HCT116 (cell line): Measurements from ENCODE around the gene PAPOLG. TPM values are rescaled to one million over a fixed set of nuclear protein-coding genes. Genes with fewer than 3 reads are reported as not detected.

Experiments
- ATAC-seq: fragments of 200-7000 bp; cut with Tn5 transposase; 2 replicates; pipeline ENCODE4 v1.9.1; 2020; ENCODE audit warnings: mild to moderate bottlenecking, moderate library complexity
- BruUV-seq: library from RNA; stranded (reverse); fragments of 400-500 nt; replicated peaks from 2 replicates; lab custom pipeline; 2021; lab: Mats Ljungman, UMichigan
- CTCF ChIA-PET: fragments of 300-600 bp; sonication (Branson Sonifier 250); formaldehyde crosslinking; loops from one replicate; lab custom pipeline; 2021; ENCODE audit warnings: antibody characterized with exemption; lab: Charles Lee
- POLR2A ChIA-PET: fragments of 300-600, 350-600 bp; sonication (Branson Sonifier 250); formaldehyde crosslinking; loops from one replicate; lab custom pipeline; 2021; ENCODE audit warnings: antibody characterized with exemption; lab: Charles Lee
- RAD21 ChIA-PET, 2 experiments: fragments of 300-600 bp; sonication (Branson Sonifier 250); formaldehyde crosslinking; loops; one replicate each; lab custom pipeline; 2023; ENCODE audit warnings: low total read pairs in 2 of 2; ENCODE audit not compliant: uncharacterized antibody in 2 of 2, unreplicated experiment in 2 of 2, low non-redundant PET in 1 of 2; lab: Charles Lee
- DNase-seq: peaks from one replicate; pipeline ENCODE4 v3.0.0-alpha.2; 2010; ENCODE audit warnings: low read depth, low spot score
- H2AFZ ChIP-seq: fragments of 200-600 bp; shearing (Covaris generic), sonication (generic); 2 replicates; pipeline ENCODE4 v1.6.1; 2017; ENCODE audit warnings: low read depth, mixed run types, mixed read lengths, antibody characterized with exemption, low read length; ENCODE audit not compliant: poor library complexity, severe bottlenecking
- H3K27ac ChIP-seq: 2 replicates; pipeline ENCODE4 v1.5.1; 2012; ENCODE audit warnings: low read depth, low read length
- H3K27me3 ChIP-seq: fragments of 200-600 bp; sonication (generic); 2 replicates; pipeline ENCODE4 v1.6.1; 2016; ENCODE audit warnings: mixed run types, low read length, mixed read lengths; ENCODE audit not compliant: insufficient read depth
- H3K36me3 ChIP-seq, 2 experiments: fragments of 200-500 bp in 1 of 2; fragments of 200-600 bp in 1 of 2; sonication (Bioruptor generic) in 1 of 2; sonication (generic) in 1 of 2; 2 replicates each; pipeline versions ENCODE4 v1.5.1 to v1.6.1; 2014 to 2016; ENCODE audit warnings: low read length in 2 of 2, inconsistent platforms in 1 of 2, mixed read lengths in 1 of 2, mixed run types in 1 of 2; ENCODE audit not compliant: insufficient read depth in 2 of 2, control insufficient read depth in 1 of 2
- H3K4me1 ChIP-seq, 2 experiments: fragments of 200-600 bp in 1 of 2; sonication (generic) in 1 of 2; 2 replicates each; pipeline versions ENCODE4 v1.5.1 to v1.6.1; 2012 to 2017; ENCODE audit warnings: low read length in 2 of 2, inconsistent platforms in 1 of 2, mild to moderate bottlenecking in 1 of 2, mixed read lengths in 1 of 2, mixed run types in 1 of 2, moderate library complexity in 1 of 2; ENCODE audit not compliant: insufficient read depth in 2 of 2, control insufficient read depth in 1 of 2
- H3K4me2 ChIP-seq: fragments of 200-600 bp; sonication (generic); 2 replicates; pipeline ENCODE4 v1.6.1; 2017; ENCODE audit warnings: mixed run types, low read length, mixed read lengths
- H3K4me3 ChIP-seq, 2 experiments: fragments of 200-600 bp in 1 of 2; sonication (generic) in 1 of 2; replicated peaks in 1 of 2; 2 replicates each; pipeline ENCODE4 v1.5.1; 2011 to 2016; ENCODE audit warnings: low read length in 2 of 2, control low read depth in 1 of 2, low read depth in 1 of 2, mild to moderate bottlenecking in 1 of 2, mixed read lengths in 1 of 2, mixed run types in 1 of 2
- H3K79me2 ChIP-seq: fragments of 200-600 bp; sonication (generic); 2 replicates; pipeline ENCODE4 v1.6.1; 2017; ENCODE audit warnings: mild to moderate bottlenecking, mixed run types, low read length, moderate library complexity, mixed read lengths; ENCODE audit not compliant: insufficient read depth
- H3K9ac ChIP-seq: fragments of 200-600 bp; sonication (generic); 2 replicates; pipeline ENCODE4 v1.6.1; 2016; ENCODE audit warnings: low read length, mixed read lengths
- H3K9me2 ChIP-seq: fragments of 200-600 bp; sonication (generic), shearing (Covaris generic); 2 replicates; pipeline ENCODE4 v1.6.1; 2017; ENCODE audit warnings: mixed run types, mild to moderate bottlenecking, moderate library complexity; ENCODE audit not compliant: insufficient read depth
- H3K9me3 ChIP-seq, 2 experiments: fragments of 200-500 bp in 1 of 2; fragments of 200-600 bp in 1 of 2; sonication (Bioruptor generic) in 1 of 2; sonication (generic) in 1 of 2; 2 replicates each; pipeline ENCODE4 v1.6.1; 2014 to 2017; ENCODE audit warnings: low read length in 2 of 2, mixed read lengths in 2 of 2, inconsistent platforms in 1 of 2, low read depth in 1 of 2, mild to moderate bottlenecking in 1 of 2, mixed run types in 1 of 2, moderate library complexity in 1 of 2; ENCODE audit not compliant: control insufficient read depth in 1 of 2, insufficient read depth in 1 of 2
- H4K20me1 ChIP-seq: fragments of 200-600 bp; sonication (generic), shearing (Covaris generic); 2 replicates; pipeline ENCODE4 v1.6.1; 2017; ENCODE audit warnings: mixed run types, mild to moderate bottlenecking, moderate library complexity; ENCODE audit not compliant: insufficient read depth
- CBX3 ChIP-seq: IDR thresholded peaks from 2 replicates; pipeline ENCODE4 v1.6.1; 2012; ENCODE audit warnings: low read depth
- EGR1 ChIP-seq: IDR thresholded peaks from 2 replicates; pipeline ENCODE4 v1.6.1; 2012; ENCODE audit warnings: low read depth
- EZH2phosphoT487 ChIP-seq: fragments of 200-600 bp; IDR thresholded peaks from 2 replicates; pipeline ENCODE4 v1.6.1; 2018; ENCODE audit warnings: antibody characterized with exemption, borderline replicate concordance
- FOSL1 ChIP-seq: IDR thresholded peaks from 2 replicates; pipeline ENCODE4 v1.6.1; 2012; ENCODE audit warnings: low read depth
- JUND ChIP-seq: IDR thresholded peaks from 2 replicates; pipeline ENCODE4 v1.6.1; 2012
- POLR2A ChIP-seq: IDR thresholded peaks from 2 replicates; pipeline ENCODE4 v1.7.0; 2011; ENCODE audit warnings: borderline replicate concordance; ENCODE audit not compliant: insufficient read depth, insufficient read length; ENCODE audit errors: extremely low read depth
- POLR2AphosphoS5 ChIP-seq: IDR thresholded peaks from 2 replicates; pipeline ENCODE4 v1.6.1; 2011; ENCODE audit warnings: mild to moderate bottlenecking, low read depth, low read length, moderate library complexity
- RAD21 ChIP-seq: IDR thresholded peaks from 2 replicates; pipeline ENCODE4 v1.6.1; 2012; ENCODE audit warnings: low read depth, mild to moderate bottlenecking
- SIN3A ChIP-seq: IDR thresholded peaks from 2 replicates; pipeline ENCODE4 v1.6.1; 2012; ENCODE audit warnings: low read depth
- SRF ChIP-seq: IDR thresholded peaks from 2 replicates; pipeline ENCODE4 v1.6.1; 2012; ENCODE audit warnings: low read depth
- TCF7L2 ChIP-seq: IDR thresholded peaks from 2 replicates; pipeline ENCODE4 v1.7.0; 2011; ENCODE audit warnings: borderline replicate concordance, inconsistent platforms; ENCODE audit not compliant: insufficient read depth, insufficient read length; ENCODE audit errors: extremely low read depth
- YY1 ChIP-seq: IDR thresholded peaks from 2 replicates; pipeline ENCODE4 v1.6.1; 2011; ENCODE audit warnings: low read length, low read depth, moderate library complexity, mild to moderate bottlenecking; ENCODE audit not compliant: insufficient replicate concordance; ENCODE audit errors: extremely low read depth
- ZNF274 ChIP-seq: fragments of 200-500 bp; sonication (Bioruptor generic); IDR thresholded peaks from 2 replicates; pipeline ENCODE4 v1.6.1; 2014; ENCODE audit warnings: mild to moderate bottlenecking, low read depth, low read length, inconsistent platforms
- intact Hi-C: fragments of 100-400 bp; cut with micrococcal nuclease; formaldehyde crosslinking; loops from 2 replicates; pipeline ENCODE4 v1.10.0; 2022
- total RNA-seq: library from RNA; stranded (reverse); gene quantifications from one replicate; pipeline ENCODE4 v1.2.1, GENCODE V29; 2021; ENCODE audit not compliant: unreplicated experiment
- TF ChIP-seq, protein P1 (sequence below): IDR thresholded peaks from 2 replicates; pipeline ENCODE4 v1.6.1; 2011; ENCODE audit warnings: mild to moderate bottlenecking, low read length, moderate library complexity; ENCODE audit not compliant: insufficient replicate concordance; ENCODE audit errors: extremely low read depth
- TF ChIP-seq, protein P2 (sequence below): IDR thresholded peaks from 2 replicates; pipeline ENCODE4 v1.6.1; 2012

PAPOLG gene
- total RNA-seq, 1 experiment from 2014 or later: 13.2 TPM

DNA sequence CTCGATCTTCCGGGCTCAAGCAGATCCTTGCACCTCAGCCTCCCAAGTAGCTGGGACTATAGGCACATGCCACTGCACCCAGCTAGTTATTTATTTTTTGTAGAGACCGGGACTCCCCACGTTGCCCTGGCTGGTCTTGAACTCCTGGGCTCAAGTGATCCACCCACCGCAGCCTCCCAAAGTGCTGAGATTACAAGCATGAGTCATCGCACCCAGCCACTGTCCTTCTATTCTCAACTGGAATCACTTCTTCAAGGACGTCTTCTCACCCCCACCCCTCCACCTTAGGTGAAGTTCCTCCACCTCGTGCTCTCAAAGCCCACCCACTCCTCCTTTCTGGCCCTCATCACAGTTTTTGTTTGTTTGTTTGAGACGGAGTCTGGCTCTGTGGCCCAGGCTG is 71.3 kb downstream of the PAPOLG start:
- ChIA-PET RAD21 (no interaction called here), CTCF (no interaction called here), POLR2A (no interaction called here)
- Histone ChIP-seq H3K27ac (no peak overlapping the region), H3K27me3 (no peaks in the 10 kb centered on the region), H3K9me3 (no peaks in the 10 kb centered on the region), H3K4me2 (no peak overlapping the region), H3K4me3 (no peak overlapping the region), H3K79me2 (no peaks in the 10 kb centered on the region), H4K20me1 (no peaks in the 10 kb centered on the region), H3K9me2 (no peaks in the 10 kb centered on the region), H3K9ac (no peak overlapping the region), H2AFZ (no peak overlapping the region), H3K36me3 (no peaks in the 10 kb centered on the region), H3K4me1 (no peaks in the 10 kb centered on the region)
- ATAC-seq: no peak
- no TSS peak for BruUV-seq
- intact Hi-C loops: no loop called here
- no peak for TF ChIP-seq JUND
- no peak for TF ChIP-seq EGR1
- TF ChIP-seq EZH2phosphoT487: no peak
- no peak for TF ChIP-seq POLR2AphosphoS5
- TF ChIP-seq POLR2A: no peak
- TF ChIP-seq TCF7L2: no peak
- TF ChIP-seq, protein P1, sequence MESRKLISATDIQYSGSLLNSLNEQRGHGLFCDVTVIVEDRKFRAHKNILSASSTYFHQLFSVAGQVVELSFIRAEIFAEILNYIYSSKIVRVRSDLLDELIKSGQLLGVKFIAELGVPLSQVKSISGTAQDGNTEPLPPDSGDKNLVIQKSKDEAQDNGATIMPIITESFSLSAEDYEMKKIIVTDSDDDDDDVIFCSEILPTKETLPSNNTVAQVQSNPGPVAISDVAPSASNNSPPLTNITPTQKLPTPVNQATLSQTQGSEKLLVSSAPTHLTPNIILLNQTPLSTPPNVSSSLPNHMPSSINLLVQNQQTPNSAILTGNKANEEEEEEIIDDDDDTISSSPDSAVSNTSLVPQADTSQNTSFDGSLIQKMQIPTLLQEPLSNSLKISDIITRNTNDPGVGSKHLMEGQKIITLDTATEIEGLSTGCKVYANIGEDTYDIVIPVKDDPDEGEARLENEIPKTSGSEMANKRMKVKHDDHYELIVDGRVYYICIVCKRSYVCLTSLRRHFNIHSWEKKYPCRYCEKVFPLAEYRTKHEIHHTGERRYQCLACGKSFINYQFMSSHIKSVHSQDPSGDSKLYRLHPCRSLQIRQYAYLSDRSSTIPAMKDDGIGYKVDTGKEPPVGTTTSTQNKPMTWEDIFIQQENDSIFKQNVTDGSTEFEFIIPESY: no peak
- DNase-seq: no peak

DNA sequence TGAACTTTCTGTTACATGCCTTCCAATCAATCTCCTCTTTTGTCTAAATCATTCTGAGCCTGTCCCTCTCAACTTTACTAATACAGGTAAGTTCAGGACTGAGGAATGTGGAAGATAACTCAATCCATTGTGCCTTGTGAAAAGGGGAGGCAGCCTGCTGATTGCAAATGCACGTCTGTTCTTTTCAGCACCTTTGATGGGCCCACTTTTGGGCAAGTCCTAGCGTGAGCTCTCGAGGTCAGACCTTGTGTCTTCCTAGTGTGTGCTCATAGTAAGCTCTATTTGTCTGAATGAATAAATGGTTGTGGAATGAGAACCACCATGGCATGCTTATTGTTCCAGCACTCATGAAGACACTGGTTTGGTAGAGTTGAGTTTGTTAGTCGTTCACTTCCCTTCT is 74.9 kb downstream of the PAPOLG start:
- ATAC-seq: no peak
- BruUV-seq: no TSS peak
- H3K36me3 ChIP-seq: no peaks in the 10 kb centered on the region
- no peaks in the 10 kb centered on the region for H3K79me2 ChIP-seq
- RAD21 ChIA-PET: no interaction called here
- no peak overlapping the region for H3K4me2 ChIP-seq
- H4K20me1 ChIP-seq: no peaks in the 10 kb centered on the region
- no peaks in the 10 kb centered on the region for H3K9me2 ChIP-seq
- H2AFZ ChIP-seq: no peak overlapping the region
- H3K9me3 ChIP-seq: no peaks in the 10 kb centered on the region
- intact Hi-C loops: no loop called here
- CTCF ChIA-PET: no interaction called here
- no peak overlapping the region for H3K27ac ChIP-seq
- POLR2A ChIA-PET: no interaction called here
- no peaks in the 10 kb centered on the region for H3K27me3 ChIP-seq
- H3K9ac ChIP-seq: no peak overlapping the region
- no peaks in the 10 kb centered on the region for H3K4me1 ChIP-seq
- no peak overlapping the region for H3K4me3 ChIP-seq
- no peak for DNase-seq
- TF ChIP-seq SRF: no peak
- TF ChIP-seq YY1: no peak
- no peak for TF ChIP-seq TCF7L2
- TF ChIP-seq, protein P2, sequence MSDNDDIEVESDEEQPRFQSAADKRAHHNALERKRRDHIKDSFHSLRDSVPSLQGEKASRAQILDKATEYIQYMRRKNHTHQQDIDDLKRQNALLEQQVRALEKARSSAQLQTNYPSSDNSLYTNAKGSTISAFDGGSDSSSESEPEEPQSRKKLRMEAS: no peak
- no peak for TF ChIP-seq SIN3A
- TF ChIP-seq ZNF274: no peak
- TF ChIP-seq RAD21: no peak
- TF ChIP-seq, protein P1: no peak
- no peak for TF ChIP-seq JUND
- no peak for TF ChIP-seq FOSL1
- TF ChIP-seq CBX3: no peak
- no peak for TF ChIP-seq EZH2phosphoT487
